PC-9 (cell line): Measurements from ENCODE around the gene PHB1.

Experiments used
- CTCF ChIP-seq: fragments of 200-600 bp; sonication (generic); conservative IDR thresholded peaks from 2 replicates; pipeline ENCODE4 v1.6.1; 2017; ENCODE audit warnings: mixed run types, antibody characterized with exemption, mild to moderate bottlenecking, moderate library complexity
- EZH2 ChIP-seq: fragments of 200-600 bp; sonication (generic); IDR thresholded peaks from 2 replicates; pipeline ENCODE4 v1.8.0; 2017; ENCODE audit warnings: antibody characterized with exemption, low read depth

GRCh38 chr17:49388290-49388640 is 26.4 kb downstream of the PHB1 start:
- TF ChIP-seq EZH2: no peak
- no peak for TF ChIP-seq CTCF
